ENCODE results near the gene KIF2A.

DNA sequence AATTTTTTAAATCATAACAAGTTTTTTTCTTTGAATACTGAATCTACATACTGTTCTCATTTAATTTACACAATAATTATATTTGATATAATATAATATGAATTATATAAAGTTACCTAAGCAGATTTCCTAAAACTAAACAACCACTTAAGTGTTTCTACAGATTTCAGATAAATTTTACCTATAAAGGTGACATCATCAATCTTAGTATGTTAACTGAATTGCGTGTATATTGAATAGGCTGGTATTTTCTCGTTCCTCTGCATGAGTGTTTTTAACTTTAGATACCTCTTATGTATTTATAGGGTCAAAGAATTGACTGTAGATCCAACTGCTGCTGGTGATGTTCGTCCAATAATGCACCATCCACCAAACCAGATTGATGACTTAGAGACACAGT, 67.4 kb downstream of the KIF2A start:
- TF ChIP-seq, protein P1, sequence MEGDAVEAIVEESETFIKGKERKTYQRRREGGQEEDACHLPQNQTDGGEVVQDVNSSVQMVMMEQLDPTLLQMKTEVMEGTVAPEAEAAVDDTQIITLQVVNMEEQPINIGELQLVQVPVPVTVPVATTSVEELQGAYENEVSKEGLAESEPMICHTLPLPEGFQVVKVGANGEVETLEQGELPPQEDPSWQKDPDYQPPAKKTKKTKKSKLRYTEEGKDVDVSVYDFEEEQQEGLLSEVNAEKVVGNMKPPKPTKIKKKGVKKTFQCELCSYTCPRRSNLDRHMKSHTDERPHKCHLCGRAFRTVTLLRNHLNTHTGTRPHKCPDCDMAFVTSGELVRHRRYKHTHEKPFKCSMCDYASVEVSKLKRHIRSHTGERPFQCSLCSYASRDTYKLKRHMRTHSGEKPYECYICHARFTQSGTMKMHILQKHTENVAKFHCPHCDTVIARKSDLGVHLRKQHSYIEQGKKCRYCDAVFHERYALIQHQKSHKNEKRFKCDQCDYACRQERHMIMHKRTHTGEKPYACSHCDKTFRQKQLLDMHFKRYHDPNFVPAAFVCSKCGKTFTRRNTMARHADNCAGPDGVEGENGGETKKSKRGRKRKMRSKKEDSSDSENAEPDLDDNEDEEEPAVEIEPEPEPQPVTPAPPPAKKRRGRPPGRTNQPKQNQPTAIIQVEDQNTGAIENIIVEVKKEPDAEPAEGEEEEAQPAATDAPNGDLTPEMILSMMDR (conservative IDR thresholded peaks at IDR 0.05 in 1 of 2, IDR thresholded peaks at IDR 0.05 in 1 of 2; ENCODE audit: extremely low read depth in 1 of 2, insufficient read depth in 1 of 2, low read depth in 1 of 2, low read length in 2 of 2): no peak
- TF ChIP-seq EZH2 (IDR thresholded peaks at IDR 0.05; ENCODE audit: borderline replicate concordance, low read length): no peak
